ENCODE results near the gene CD58.

CD58 gene

GRCh38 chr1:116494353-116494692 is 76.5 kb downstream of the CD58 start:
- no peak for TF ChIP-seq CTCF (IDR thresholded peaks at IDR 0.05; ENCODE audit: low read depth, low read length)
- H3K4me3 ChIP-seq (ENCODE audit: low read depth, low read length), result no peak overlapping the region

GRCh38 chr1:116493484-116494352 is 77.1 kb downstream of the CD58 start:
- TF ChIP-seq CTCF (IDR thresholded peaks at IDR 0.05; ENCODE audit: low read depth, low read length), result no peak
- H3K4me3 ChIP-seq (ENCODE audit: low read depth, low read length), result no peak overlapping the region

- no peak for TF ChIP-seq CTCF (IDR thresholded peaks at IDR 0.05; ENCODE audit: low read depth, low read length)
- H3K4me3 ChIP-seq (ENCODE audit: low read depth, low read length), result no peak overlapping the region
Measured at GRCh38 chr1:116493036-116493435, 77.8 kb downstream of the CD58 start.

- no peak for TF ChIP-seq CTCF (IDR thresholded peaks at IDR 0.05; ENCODE audit: low read depth, low read length)
- H3K4me3 ChIP-seq (ENCODE audit: low read depth, low read length), result no peak overlapping the region
Measured at GRCh38 chr1:116492358-116492811, 78.4 kb downstream of the CD58 start.

- no peak for TF ChIP-seq CTCF (IDR thresholded peaks at IDR 0.05; ENCODE audit: low read depth, low read length)
- H3K4me3 ChIP-seq (ENCODE audit: low read depth, low read length), result no peak overlapping the region
Measured at GRCh38 chr1:116491700-116492357, 79.0 kb downstream of the CD58 start.

- no peak overlapping the region for H3K4me3 ChIP-seq (ENCODE audit: low read depth, low read length)
- TF ChIP-seq CTCF (IDR thresholded peaks at IDR 0.05; ENCODE audit: low read depth, low read length), result no peak
Measured at GRCh38 chr1:116490588-116490987, 80.2 kb downstream of the CD58 start.

- TF ChIP-seq CTCF (IDR thresholded peaks at IDR 0.05; ENCODE audit: low read depth, low read length), result no peak
Measured at GRCh38 chr1:116489231-116489697, 81.6 kb downstream of the CD58 start.

More at GRCh38 chr1:116489231-116489697, 81.6 kb downstream of the CD58 start:
- no peak overlapping the region for H3K4me3 ChIP-seq (ENCODE audit: low read depth, low read length)
